GM19240 (cell line): ENCODE measurements around the gene JARID2.
"Not testable (repeated sequence)": the region's sequence is repeated elsewhere in the genome, so short reads cannot be mapped to it uniquely, and the experiment has no call there.

Source experiments
- DNase-seq: peaks from one replicate; pipeline ENCODE4 v3.0.0; 2011; ENCODE audit warnings: low spot score; ENCODE audit not compliant: insufficient read length

Gene JARID2

DNA sequence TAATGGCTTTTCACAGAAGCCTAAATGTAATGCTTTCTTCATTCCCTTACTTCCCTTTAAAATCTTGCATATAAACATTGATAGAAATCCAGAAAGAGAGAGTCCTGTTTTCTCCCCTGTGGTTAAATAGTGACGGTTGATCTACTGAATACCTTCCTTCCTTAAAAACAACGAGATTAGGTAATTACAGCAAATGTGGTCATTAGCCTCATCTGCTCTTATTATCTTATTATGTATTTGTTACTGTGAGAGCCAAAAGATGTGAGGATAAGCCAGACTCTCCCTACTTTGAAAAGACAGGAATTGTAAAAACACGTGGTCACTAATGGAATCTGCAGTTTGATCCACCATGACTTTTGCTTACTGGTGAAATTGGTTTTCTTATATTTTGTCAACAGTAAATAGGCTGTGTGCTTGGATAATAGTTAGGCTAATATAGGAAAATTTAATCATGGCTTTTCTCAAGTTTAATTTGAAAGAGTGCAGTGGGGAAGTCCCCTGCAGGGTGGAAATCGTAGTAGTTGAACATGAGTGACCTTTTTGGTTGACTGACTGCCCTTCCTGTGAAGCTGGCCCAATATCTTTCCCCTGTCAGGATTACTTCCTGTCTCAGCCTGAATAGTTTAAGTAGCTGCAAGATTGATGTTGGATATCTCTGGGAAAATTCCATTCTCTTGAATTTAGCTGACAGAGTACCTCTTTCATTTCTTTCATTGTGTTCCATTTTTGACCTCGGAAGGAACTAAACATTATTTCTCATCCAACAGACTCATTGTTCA is 62.8 kb downstream of the JARID2 start:
- no peak for DNase-seq

DNA sequence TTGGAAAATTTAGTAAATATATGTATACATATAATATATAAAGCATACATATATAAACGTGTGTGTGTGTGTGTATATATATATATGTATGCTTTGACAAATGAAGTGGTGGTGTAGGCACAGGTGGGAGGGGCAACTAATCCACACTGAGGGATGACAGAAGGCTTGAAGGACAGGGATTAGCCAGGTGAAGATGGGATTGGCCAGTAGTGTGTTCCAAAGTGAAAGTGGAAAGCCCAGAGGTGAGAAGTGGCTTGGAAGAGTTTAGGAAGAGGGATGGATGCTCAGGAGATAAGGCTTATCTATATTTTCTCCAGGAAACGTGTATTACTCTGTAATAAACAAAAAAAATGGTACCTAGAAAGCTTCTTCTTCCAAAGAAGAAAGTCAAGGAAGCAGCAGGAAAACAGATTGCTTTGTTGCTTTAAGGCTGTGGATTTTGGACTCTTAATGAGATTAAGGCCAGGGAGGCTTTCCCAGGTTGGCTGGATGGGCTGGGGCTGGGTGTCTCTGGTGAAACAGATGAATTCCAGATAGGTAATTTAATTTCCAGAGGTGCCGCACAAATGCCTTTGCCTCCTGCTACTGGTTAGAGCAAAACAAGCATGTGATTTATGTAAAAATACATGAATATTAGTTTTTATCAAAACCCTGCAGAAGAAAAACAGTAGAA is 63.9 kb downstream of the JARID2 start:
- no peak for DNase-seq

DNA sequence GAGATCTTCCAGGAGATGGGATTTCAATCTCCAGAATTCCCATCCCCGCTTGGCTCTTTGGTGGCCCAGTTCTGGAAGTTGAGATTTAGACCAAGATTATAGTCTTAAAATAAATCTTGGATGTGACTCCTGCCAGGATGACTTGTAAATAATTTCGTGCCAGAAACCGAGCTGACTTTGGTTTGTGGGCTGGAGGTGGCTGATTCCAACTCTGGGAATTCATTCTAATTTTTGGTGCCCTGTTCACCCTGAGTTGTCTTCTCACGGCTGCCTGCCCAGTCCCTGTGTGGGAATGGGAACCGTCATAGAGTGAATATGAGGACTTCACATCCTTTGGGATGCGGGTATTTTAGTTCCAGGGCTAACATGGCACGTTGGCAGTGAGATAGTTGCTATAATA is 64.8 kb downstream of the JARID2 start:
- no peak for DNase-seq

DNA sequence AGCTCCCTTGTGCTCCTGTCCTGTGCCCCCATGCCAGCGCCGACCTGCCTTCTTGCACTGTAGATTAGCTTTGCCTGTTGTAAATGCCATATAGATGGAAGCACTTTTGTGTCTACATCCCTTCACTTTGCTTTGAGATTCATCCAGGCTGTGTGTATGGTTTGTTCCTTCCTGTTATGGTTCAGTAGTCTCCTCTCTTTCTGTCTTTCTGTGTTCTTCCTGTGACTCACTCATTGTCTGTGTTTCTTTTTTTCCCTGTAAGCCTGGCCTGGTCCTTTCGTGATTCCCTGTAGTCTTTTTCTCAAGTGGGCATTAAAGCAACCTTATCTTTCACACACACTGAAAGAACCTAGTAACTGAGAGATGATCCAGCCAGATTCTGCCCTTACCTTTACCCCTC is 66.6 kb downstream of the JARID2 start:
- DNase-seq: no peak

DNA sequence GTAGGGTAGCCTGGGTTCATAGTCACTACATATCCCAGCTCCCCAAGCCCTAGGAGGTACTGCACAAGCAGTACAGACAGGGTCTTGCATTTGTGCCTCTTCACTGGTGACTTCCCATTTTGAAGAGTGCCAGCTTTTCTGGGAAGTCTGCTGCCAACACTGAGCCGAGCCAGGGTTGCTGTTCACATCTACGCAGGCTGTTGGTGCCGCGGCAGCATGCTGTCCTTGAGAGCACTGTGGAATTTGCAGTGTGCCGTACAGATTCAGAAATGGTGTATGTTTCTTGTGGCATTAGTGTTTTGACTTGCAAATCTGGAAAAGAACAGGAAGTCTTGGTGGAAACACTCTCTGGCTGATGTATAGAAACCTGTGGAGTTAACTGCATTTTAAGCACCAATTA is 67.5 kb downstream of the JARID2 start:
- no peak for DNase-seq

DNA sequence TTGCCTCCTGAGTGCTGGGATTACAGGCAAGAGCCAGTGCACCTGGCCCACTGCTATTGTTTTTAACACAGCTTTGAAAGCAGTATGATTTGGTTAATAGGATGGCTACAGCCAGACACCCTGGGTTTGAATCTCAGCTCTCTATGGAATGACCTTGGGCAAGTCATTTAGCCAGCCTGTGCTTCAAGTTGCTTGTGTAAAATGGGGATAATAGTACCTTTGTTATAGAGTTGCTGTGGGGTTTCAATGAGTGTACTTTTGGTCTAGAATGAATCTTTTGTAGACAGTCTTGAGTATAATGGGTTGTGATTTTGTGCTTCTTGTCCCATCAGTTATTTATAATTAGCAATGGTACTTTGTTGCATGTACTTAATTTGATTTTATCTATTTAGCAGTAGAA is 70.9 kb downstream of the JARID2 start:
- DNase-seq: no peak

DNA sequence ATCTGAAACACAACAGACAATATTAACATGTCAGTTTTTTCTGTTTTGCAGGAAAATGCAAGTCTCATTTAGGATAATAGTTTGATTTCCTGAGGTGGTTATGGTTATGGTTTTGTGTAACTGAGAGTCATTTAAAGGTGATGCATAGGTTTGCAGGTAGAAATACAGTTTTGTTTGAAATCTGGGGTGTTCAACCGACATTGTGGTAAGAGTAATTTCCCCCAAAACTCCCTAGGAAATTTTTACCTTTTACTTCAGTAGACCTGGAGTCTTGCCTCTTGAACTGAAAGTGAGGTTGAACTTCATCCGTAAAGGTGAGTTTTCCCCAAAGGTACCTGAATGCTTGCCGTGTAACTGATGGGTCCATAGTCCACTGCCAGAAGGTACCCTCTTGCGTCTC is 71.4 kb downstream of the JARID2 start:
- DNase-seq: no peak

DNA sequence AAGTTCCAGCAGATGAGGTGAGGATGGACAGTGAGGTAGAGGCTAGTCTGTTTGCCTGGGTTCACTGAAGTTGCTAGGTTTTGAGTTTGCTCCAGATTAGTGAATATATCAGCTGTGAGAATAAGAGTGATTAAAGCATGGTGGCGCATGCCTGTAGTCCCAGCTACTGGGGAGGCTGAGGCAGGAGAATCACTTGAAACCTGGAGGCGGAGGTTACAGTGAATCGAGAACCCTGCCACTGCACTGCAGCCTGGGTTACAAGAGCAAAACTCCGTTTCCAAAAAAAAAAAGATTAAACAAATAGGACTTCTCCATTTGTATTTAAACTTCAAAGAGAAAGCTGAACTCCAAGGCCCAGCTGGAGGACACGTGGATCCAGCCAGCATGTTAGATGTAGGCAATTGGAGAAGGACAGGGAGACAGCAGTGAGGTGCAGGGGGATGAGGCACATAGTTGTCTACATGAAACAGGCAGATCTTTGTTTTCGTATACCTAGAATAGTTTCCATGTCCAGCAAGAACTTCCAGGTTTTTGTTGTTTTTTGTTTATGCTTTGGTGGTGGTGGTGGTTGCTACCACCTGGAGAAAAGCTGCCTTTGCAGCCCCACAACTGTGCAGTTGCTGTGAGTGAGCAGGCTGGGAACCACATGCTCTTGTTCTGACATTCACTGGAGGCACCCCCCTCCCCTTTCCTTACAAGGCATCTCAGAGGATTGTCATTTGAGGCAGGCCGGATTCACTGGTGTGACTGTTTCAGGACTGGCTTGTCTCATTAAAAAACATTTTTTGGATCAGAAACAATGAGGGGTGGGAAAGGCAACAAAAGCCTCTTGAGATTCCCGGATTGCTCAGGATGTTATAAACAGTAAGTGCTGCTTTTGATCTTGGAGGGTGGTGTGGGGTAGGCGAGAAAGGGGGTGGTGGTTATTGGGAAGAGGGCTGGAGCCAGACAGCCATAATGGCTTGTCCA is 72.3 kb downstream of the JARID2 start:
- DNase-seq: no peak

DNA sequence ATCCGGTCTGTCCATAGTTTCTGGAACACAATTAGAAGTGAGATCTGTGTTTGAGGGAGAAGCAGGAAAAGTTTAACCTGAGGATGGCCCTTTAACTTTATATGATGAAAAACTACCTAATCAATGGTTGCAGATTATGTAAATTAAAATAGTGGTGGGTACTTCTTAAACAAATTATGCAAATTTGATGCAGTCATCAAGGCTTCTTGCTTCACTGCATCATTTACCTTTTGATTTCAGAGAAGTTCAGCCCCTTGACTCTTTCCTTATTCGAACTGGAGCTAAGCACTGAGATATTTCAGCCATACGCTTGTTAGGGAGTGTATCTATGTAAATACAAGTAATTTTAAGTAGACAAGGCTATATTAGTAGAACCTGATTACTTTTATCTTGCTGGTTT is 73.8 kb downstream of the JARID2 start:
- DNase-seq: no peak

DNA sequence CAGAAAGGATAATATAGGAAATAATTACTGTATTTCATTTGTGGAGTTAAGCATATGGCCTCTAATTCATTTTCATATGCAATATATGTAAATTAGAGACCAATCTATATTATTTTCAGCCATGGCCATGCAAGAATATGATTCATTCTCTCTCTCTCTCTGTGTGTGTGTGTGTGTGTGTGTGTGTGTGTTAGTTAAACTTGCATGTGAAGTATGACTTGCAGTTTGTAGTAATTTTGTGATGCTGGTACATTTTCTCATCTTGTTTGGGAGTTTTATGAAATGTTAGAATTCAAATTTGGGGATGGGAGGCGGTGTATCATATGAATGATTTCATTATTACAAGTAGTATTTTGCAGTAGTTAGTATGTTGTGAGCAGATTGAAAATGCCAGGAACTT is 74.8 kb downstream of the JARID2 start:
- no peak for DNase-seq

DNA sequence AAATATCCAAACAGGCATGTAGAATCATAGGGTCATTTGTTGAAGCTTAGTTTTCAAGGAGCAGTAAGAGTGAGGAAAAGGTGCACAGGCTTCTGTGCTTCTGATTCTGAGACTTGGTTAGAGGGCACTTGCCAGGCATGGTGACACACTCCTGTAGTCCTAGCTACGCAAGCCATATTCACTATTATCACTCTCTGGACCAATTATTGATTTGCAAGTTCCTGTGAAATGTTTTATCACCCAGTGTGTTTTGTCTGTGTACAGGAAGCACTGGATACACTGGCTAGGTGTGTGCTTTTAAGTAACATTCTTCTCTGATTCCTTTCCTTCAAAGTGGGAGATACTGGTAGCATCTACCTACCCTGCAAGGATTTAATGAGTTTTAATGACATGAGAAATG is 76.3 kb downstream of the JARID2 start:
- no peak for DNase-seq

DNA sequence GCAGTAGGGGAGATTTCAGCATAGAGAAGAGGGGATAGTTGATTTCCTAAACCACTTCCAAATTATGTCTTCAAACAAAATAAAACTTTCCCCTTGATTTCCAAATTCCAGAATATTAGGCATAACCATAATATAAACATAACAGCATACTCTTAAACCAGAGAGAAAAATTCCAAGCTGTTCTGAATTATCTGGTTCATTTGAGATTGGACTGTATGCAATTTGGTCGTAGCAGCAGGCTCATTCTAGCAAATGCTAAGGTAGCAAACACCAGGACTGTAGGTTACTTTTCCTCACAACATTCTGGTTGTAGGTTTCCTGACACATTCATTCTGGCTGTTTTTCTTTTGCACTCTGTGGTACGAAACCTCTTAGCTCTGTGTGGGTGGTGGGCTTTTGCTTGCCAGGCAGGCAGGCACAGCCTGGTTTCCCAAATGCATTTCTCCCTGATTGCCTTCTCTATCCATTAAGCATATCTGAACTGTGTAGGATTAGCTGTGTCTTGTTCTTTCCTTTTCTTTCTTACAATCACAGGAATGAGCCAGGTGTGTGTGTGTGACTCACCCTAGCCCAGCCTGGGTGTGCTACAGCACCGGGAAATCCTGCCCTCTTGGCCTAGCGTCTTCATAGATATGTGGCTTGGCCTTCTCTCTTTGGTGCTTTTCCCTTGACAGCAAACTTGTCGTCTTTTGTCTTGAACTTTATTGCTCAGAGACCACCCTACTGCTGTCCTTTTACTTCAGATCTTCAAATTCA is 77.1 kb downstream of the JARID2 start:
- no peak for DNase-seq

DNA sequence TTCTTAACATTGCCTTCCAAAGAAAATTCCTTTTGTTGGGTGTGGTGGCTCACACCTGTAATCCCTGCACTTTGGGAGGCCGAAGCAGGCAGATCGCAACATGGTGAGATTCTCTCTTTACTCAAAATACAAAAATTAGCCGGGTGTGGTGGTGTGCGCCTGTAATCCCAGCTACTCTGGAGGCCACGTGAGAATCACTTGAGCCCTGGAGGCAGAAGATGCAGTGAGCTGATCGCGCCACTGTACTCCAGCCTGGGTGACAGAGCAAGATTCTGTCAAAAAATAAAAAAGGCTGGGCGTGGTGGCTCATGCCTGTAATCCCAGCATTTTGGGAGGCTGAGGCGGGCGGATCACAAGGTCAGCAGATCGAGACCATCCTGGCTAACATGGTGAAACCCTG is 77.7 kb downstream of the JARID2 start:
- not testable (repeated sequence) for DNase-seq

DNA sequence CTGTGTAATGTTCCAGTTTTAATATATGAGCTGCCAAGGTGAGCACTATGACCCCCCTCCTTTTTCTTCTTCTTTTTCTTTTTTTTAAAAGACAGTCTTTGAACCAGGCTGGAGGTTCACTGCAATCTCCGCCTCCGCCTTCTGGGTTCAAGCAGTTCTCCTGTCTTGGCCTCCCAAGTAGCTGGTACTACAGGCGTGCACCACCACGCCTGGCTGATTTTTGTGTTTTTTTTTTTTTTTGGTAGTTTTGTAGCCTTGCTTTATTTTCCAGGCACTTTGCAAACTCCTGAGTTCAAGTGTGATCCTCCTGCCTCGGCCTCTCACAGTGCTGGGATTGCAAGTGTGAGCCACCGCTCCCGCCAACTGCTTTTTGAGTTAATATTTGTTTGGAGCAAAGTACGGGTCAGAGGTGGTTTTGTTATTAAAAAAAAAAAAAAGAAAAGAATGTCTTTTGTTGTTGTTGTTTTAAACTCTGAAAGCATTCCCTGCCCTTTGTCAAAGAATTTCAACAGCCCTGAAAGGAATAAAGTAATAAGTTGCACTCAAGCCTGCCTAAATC is 78.6 kb downstream of the JARID2 start:
- DNase-seq: no peak

DNA sequence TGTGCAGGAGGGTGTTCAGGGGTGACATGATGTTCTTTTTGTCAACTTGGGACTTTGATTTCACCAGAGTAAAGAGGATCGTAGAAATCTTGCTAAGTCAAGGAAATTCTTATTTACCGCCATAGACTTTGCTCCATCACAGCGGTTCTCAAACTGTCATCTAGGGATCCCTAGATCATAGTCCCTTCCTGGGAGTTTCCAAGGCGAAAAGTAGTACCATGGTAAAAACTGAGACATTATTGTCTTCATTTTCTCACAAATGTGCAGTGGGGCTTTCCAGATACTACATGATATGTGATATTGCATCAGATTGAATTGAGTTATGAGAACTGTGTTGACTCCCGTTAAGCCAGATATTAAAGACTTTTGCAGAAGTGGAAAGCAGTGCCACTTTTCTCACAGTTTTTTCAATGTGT is 79.7 kb downstream of the JARID2 start:
- no peak for DNase-seq

DNA sequence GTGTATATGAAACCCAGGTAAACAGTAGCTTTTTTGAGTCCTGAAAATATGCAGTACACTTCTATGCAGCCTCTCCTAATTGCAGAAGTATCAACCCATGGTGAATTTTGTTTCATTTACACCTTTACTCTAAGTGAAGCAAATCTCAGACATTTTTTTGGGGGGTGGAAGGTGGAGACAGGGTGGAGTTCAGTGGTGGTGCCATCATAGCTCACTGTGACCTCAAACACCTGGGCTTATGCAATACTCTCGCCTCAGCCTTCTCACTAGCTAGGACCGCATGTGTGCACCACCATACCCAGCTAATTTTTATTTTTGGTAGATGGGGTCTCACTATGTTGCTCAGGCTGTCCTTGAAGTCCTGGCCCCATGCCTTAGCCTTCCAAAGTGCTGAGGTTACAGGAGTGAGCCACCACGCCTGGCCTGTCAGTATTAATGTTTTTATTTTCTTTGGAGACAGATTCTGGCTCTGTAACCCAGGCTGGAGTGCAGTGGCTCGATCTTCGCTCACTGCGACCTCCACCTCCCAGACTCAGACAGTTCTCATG is 80.3 kb downstream of the JARID2 start:
- no peak for DNase-seq

DNA sequence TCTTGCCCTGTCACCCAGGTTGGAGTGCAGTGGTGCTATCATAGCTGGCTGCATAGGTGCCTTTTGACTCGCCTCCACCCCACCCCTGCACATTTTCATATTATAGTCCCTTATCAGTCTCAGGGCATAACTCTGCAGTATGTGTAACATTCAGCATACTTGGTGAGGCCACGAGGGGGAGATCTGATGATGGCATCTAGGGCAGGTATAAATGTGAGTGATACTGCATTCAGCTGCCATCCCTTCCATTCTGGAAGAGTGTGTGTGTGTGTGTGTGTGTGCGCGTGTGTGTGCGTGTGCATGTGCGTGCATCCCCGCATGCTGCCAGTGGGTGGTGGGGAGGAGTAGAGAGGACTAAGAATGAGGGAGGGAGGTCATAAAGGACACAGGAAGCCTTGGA is 81.4 kb downstream of the JARID2 start:
- no peak for DNase-seq

DNA sequence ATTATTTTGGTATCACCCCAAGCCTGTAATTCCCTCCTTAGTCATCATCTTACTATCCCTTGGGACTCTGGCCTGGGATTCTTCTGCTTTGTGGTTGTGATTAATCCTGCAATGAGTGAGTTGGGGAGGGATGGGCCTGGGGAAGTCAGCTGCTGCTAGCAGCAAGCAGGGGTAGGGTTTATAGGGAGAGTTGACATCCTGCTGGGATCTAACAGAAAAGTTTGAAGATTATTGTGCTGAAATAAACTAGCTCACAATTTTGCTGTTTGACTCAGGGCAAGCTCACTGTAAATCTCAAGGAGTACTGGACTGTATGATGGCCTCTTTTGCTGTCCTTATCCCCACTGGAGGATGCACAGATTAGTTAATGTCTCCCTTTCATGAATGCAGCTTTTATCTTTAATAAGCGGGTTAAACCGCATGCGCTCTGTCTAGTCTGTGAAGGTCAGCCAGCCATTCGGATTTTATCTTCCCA is 83.4 kb downstream of the JARID2 start:
- DNase-seq: no peak

DNA sequence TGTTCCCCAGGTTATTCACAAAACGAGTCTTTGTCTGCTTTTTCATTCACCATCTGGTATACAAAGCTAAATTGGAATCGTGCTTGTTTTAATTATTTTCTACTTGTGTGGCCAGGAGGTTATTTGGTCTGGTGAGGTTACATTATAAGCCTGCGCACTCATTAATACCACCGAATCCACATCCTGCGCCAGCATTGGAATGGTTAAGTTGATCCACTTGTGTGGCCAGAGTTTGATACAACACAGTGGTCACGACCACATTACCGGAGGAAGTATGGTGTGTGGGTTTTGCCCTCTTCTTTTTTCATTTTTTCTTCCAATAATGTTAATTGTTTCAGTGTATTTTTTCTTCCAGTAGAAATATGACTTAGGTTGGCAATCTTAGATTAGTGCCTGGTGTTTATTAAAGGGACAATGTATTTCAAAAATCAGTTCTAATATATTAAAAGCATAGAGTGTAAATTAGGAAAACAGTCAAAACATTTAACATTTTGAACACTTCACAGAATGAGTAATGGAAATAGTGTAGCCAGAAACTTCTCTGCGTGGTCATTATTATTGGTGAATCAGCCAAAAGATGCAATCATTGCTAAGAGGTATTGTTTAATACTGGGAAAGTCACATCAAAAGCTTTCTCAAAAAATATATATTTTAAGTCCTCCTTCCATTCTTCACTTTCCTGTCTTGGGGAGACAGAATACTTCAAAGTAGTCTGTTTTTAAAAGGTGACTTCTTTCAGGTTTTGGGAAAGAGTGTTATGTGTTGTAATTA is 84.5 kb downstream of the JARID2 start:
- DNase-seq: no peak

DNA sequence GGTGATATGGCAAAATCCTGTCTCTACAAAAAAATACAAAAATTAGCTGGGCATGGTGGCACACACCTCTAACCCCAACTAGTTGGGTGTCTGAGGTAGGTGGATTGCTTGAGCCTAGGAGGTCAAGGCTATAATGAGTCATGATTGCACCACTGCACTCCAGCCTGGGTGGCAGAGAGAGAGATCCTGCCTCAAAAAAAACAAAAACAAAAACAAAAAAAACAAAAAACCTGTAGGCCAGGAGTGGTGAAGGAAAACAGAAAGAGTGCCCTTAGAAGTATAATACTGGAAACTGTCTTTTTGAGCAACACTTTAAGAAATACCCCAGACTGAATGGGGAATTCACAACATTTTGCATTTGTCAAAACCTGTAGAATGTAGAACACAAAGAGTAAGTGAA is 85.3 kb downstream of the JARID2 start:
- DNase-seq: no peak
